Esophagus squamous epithelium (tissue), 5 donors: Measurements from ENCODE around the gene EYS. TPM values are rescaled to one million over a fixed set of nuclear protein-coding genes. Genes with fewer than 3 reads are reported as not detected.

ENCODE experiments used
- DNase-seq: peaks from one replicate; lab custom pipeline; 2025; lab: John Stamatoyannopoulos, UW
- H3K27ac ChIP-seq, 4 donors: fragments of 200-600 bp; sonication (generic); one replicate each; pipeline ENCODE4 v1.5.1; 2016 to 2019; ENCODE audit warnings: mild to moderate bottlenecking in 1 of 4
- H3K27me3 ChIP-seq, 4 donors: fragments of 200-600 bp; sonication (generic); 1 replicate in 3 of 4; 2 replicates in 1 of 4; pipeline versions ENCODE4 v1.5.1 to v1.6.0; 2017 to 2021; ENCODE audit warnings: antibody characterized with exemption in 1 of 4
- H3K36me3 ChIP-seq, 3 donors: fragments of 200-600 bp; sonication (generic); one replicate each; pipeline ENCODE4 v1.5.1; 2016 to 2019
- H3K4me1 ChIP-seq, 3 donors: fragments of 200-600 bp; sonication (generic); one replicate each; pipeline ENCODE4 v1.5.1; 2017 to 2019
- H3K4me3 ChIP-seq, 4 donors: fragments of 200-600 bp; sonication (generic); 1 replicate in 3 of 4; 2 replicates in 1 of 4; pipeline ENCODE4 v1.5.1; 2016 to 2019; ENCODE audit warnings: mild to moderate bottlenecking in 2 of 4, moderate library complexity in 1 of 4
- H3K9me3 ChIP-seq, 3 donors: fragments of 200-600 bp; sonication (generic); one replicate each; pipeline ENCODE4 v1.5.1; 2016 to 2019
- CTCF ChIP-seq, 6 experiments: fragments of 450-650 bp in 4 of 6; fragments of 200-600 bp in 2 of 6; sonication (generic) in 2 of 6; IDR thresholded peaks; one replicate each; pipeline ENCODE4 v1.5.1; 2016 to 2019; ENCODE audit warnings: antibody characterized with exemption in 6 of 6, mild to moderate bottlenecking in 4 of 6, moderate library complexity in 4 of 6
- POLR2A ChIP-seq, 4 donors: fragments of 450-650 bp; IDR thresholded peaks; one replicate each; pipeline ENCODE4 v1.6.1; 2017; ENCODE audit warnings: antibody characterized with exemption in 4 of 4, mild to moderate bottlenecking in 4 of 4, moderate library complexity in 3 of 4
- WGBS, 2 donors: methylation state at CpG; one replicate each; pipeline ENCODE4 v1.1.5; 2018; 5-methylcytosine and 5-hydroxymethylcytosine counted together
- intact Hi-C: fragments of 100-400 bp; cut with DNase I; formaldehyde crosslinking; loops from one replicate; pipeline ENCODE4 v1.15.0; 2022
- total RNA-seq, 4 donors: library from RNA; depleted of rRNA; stranded (reverse); fragments of >200 nt; gene quantifications; one replicate each; pipeline ENCODE4 v1.1.0, GENCODE V29; 2016
- donor health status: DM: yes; HTN: yes; CAD: no.

The EYS gene
- total RNA-seq, 4 donors from 2014 or later = 0.87 TPM; not detected in 3

- DNase-seq = no peak
- Histone ChIP-seq H3K27ac (no peak overlapping the region), H3K27me3 (no peaks in the 10 kb centered on the region), H3K4me3 (no peak overlapping the region), H3K4me1 (peaks cover 0 to 12% (median 0%) of the 10 kb centered on the region in 3 donors), H3K9me3 (no peaks in the 10 kb centered on the region), H3K36me3 (no peaks in the 10 kb centered on the region)
- WGBS, 2 donors = 71 to 83% methylated on average over 3 of the region's 3 CpGs
- intact Hi-C loops = no loop called here
- TF ChIP-seq CTCF (IDR thresholded peaks at IDR 0.05) (no peak), POLR2A (IDR thresholded peaks at IDR 0.05) (no peak)
Measured at GRCh38 chr6:63731930-63732329, 1975.1 kb downstream of the EYS start.

- intact Hi-C loops = no loop called here
- no peaks in the 10 kb centered on the region for H3K27me3 ChIP-seq
- no peak overlapping the region for H3K27ac ChIP-seq
- H3K4me1 ChIP-seq = peaks cover 0 to 12% (median 0%) of the 10 kb centered on the region in 3 donors
- TF ChIP-seq POLR2A (IDR thresholded peaks at IDR 0.05) (no peak), CTCF (IDR thresholded peaks at IDR 0.05) (no peak)
- no peak overlapping the region for H3K4me3 ChIP-seq
- H3K9me3 ChIP-seq = no peaks in the 10 kb centered on the region
- H3K36me3 ChIP-seq = no peaks in the 10 kb centered on the region
- DNase-seq = no peak
Measured at GRCh38 chr6:63730311-63730710, 1976.7 kb downstream of the EYS start.

- H3K36me3 ChIP-seq = no peaks in the 10 kb centered on the region
- TF ChIP-seq POLR2A (IDR thresholded peaks at IDR 0.05) (no peak), CTCF (IDR thresholded peaks at IDR 0.05) (no peak)
- intact Hi-C loops = no loop called here
- DNase-seq = no peak
- H3K4me1 ChIP-seq = no peaks in the 10 kb centered on the region
- H3K4me3 ChIP-seq = no peak overlapping the region
- no peak overlapping the region for H3K27ac ChIP-seq
- no peaks in the 10 kb centered on the region for H3K27me3 ChIP-seq
- H3K9me3 ChIP-seq = no peaks in the 10 kb centered on the region
Measured at GRCh38 chr6:63724721-63725120, 1982.3 kb downstream of the EYS start.

GRCh38 chr6:63721181-63721580 is 1985.8 kb downstream of the EYS start:
- Histone ChIP-seq H3K27me3 (no peaks in the 10 kb centered on the region), H3K27ac (no peak overlapping the region), H3K4me1 (no peaks in the 10 kb centered on the region), H3K9me3 (no peaks in the 10 kb centered on the region), H3K4me3 (no peak overlapping the region), H3K36me3 (peaks cover 0 to 3% (median 0%) of the 10 kb centered on the region in 3 donors)
- TF ChIP-seq CTCF (IDR thresholded peaks at IDR 0.05) = no peak
- TF ChIP-seq POLR2A (IDR thresholded peaks at IDR 0.05) = no peak
- 90 to 100% methylated on average over 1 of the region's 1 CpG for WGBS, 2 donors
- intact Hi-C loops = no loop called here
- no peak for DNase-seq

- no peak overlapping the region for H3K4me3 ChIP-seq
- peaks cover 0 to 40% (median 14%) of the 10 kb centered on the region in 3 donors for H3K36me3 ChIP-seq
- intact Hi-C loops = no loop called here
- no peak for DNase-seq
- H3K9me3 ChIP-seq = no peaks in the 10 kb centered on the region
- no peaks in the 10 kb centered on the region for H3K4me1 ChIP-seq
- WGBS, 2 donors = 90 to 97% methylated on average over 2 of the region's 2 CpGs
- no peaks in the 10 kb centered on the region for H3K27me3 ChIP-seq
- no peak overlapping the region for H3K27ac ChIP-seq
- TF ChIP-seq POLR2A (IDR thresholded peaks at IDR 0.05) (no peak), CTCF (IDR thresholded peaks at IDR 0.05) (no peak)
Measured at GRCh38 chr6:63716169-63716568, 1990.9 kb downstream of the EYS start.
